A549 (cell line): ENCODE results near the gene GALNT12. TPM values are rescaled to one million over a fixed set of nuclear protein-coding genes. Genes with fewer than 3 reads are reported as not detected.

Experiments used
- ATAC-seq, 2 experiments: fragments of 200-7000 bp in 1 of 2; fragments of >200 bp in 1 of 2; cut with Nextera tagmentation in 1 of 2; cut with Tn5 transposase in 1 of 2; 3 replicates each; pipeline versions ENCODE4 v1.8.0 to v1.9.1; 2018 to 2020; ENCODE audit warnings: mild to moderate bottlenecking in 1 of 2, moderate library complexity in 1 of 2
- CTCF ChIA-PET: fragments of 300-600 bp; sonication (Branson Sonifier 250); formaldehyde crosslinking; extraction: SDS; loops from one replicate; lab custom pipeline; 2021; ENCODE audit warnings: antibody characterized with exemption, inconsistent platforms; lab: Yijun Ruan, JAX
- POLR2A ChIA-PET: fragments of 350-600 bp; formaldehyde crosslinking; extraction: SDS; loops from one replicate; lab custom pipeline; 2021; ENCODE audit warnings: antibody characterized with exemption, inconsistent platforms; lab: Yijun Ruan, JAX
- DNase-seq, 2 experiments: peaks; one replicate each; pipeline versions ENCODE4 v3.0.0 to v3.0.0-alpha.2; 2011 to 2016; ENCODE audit warnings: low read depth in 1 of 2, low spot score in 1 of 2
- FAIRE-seq: peaks from 2 replicates; lab custom pipeline; 2011; peaks lifted over from hg19 to GRCh38; lab: Jason Lieb, UNC
- H3K27ac ChIP-seq, 2 experiments: fragments of >200 bp; sonication (Bioruptor Twin); formaldehyde crosslinking; 3 replicates each; pipeline ENCODE4 v1.5.1; 2016 to 2017
- H3K4me1 ChIP-seq: fragments of >200 bp; sonication (Bioruptor Twin); formaldehyde crosslinking; 3 replicates; pipeline ENCODE4 v1.6.1; 2016
- H3K4me2 ChIP-seq: fragments of >200 bp; sonication (Bioruptor Twin); formaldehyde crosslinking; 3 replicates; pipeline ENCODE4 v1.6.1; 2016
- H3K4me3 ChIP-seq: fragments of >200 bp; sonication (Bioruptor Twin); formaldehyde crosslinking; 3 replicates; pipeline ENCODE4 v1.5.1; 2016
- H3K9me3 ChIP-seq: fragments of >200 bp; sonication (Bioruptor Twin); formaldehyde crosslinking; 3 replicates; pipeline ENCODE4 v1.6.1; 2016
- CBX8 ChIP-seq: fragments of 200-600 bp; sonication (generic); IDR thresholded peaks from 2 replicates; pipeline ENCODE4 v1.6.1; 2016
- CHD4 ChIP-seq: fragments of 200-600 bp; sonication (generic); IDR thresholded peaks from 2 replicates; pipeline ENCODE4 v1.6.1; 2016; ENCODE audit warnings: antibody characterized with exemption, mild to moderate bottlenecking, borderline replicate concordance
- ESRRA ChIP-seq: fragments of 150-350 bp; IDR thresholded peaks from 2 replicates; pipeline ENCODE4 v1.6.1; 2014; ENCODE audit warnings: mild to moderate bottlenecking, low read length, borderline replicate concordance
- FOSL2 ChIP-seq, 2 experiments: fragments of 450-650 bp in 1 of 2; fragments of >200 bp in 1 of 2; sonication (Bioruptor Twin) in 1 of 2; formaldehyde crosslinking; IDR thresholded peaks; 2 replicates each; pipeline versions ENCODE4 v1.5.0 to v1.6.1; 2016 to 2020; ENCODE audit warnings: mild to moderate bottlenecking in 1 of 2, moderate library complexity in 1 of 2
- FOXS1 ChIP-seq: fragments of 250-450 bp; sonication (Bioruptor Pico); IDR thresholded peaks from 2 replicates; pipeline ENCODE4 v1.5.0; 2020; ENCODE audit warnings: mild to moderate bottlenecking, moderate library complexity
- HOXB13 ChIP-seq: fragments of 250-450 bp; sonication (Bioruptor Pico); IDR thresholded peaks from 2 replicates; pipeline ENCODE4 v1.5.0; 2020; ENCODE audit warnings: low read depth, mild to moderate bottlenecking, moderate library complexity
- JUN ChIP-seq, 2 experiments: fragments of >200 bp; sonication (Bioruptor Twin); formaldehyde crosslinking; IDR thresholded peaks; 2 replicates in 1 of 2; 3 replicates in 1 of 2; pipeline ENCODE4 v1.6.1; 2016 to 2017
- JUNB ChIP-seq: fragments of >200 bp; sonication (Bioruptor Twin); formaldehyde crosslinking; IDR thresholded peaks from 2 replicates; pipeline ENCODE4 v1.6.1; 2016
- KDM1A ChIP-seq: fragments of 200-600 bp; sonication (generic); IDR thresholded peaks from 2 replicates; pipeline ENCODE4 v1.6.1; 2016; ENCODE audit warnings: low read depth, mild to moderate bottlenecking
- MAFK ChIP-seq: fragments of 450-650 bp; IDR thresholded peaks from 2 replicates; pipeline ENCODE4 v1.6.1; 2014; ENCODE audit not compliant: partially characterized antibody
- MYC ChIP-seq: IDR thresholded peaks from 2 replicates; pipeline ENCODE4 v1.6.1; 2012; ENCODE audit warnings: mild to moderate bottlenecking, inconsistent platforms, low read length, improper control_type of control experiment, borderline replicate concordance
- NFE2L2 ChIP-seq: fragments of 150-350 bp; conservative IDR thresholded peaks from 2 replicates; pipeline ENCODE4 v1.6.1; 2014; ENCODE audit warnings: low read length
- NR3C1 ChIP-seq: fragments of >200 bp; sonication (Bioruptor Twin); formaldehyde crosslinking; IDR thresholded peaks from 3 replicates; pipeline ENCODE4 v1.6.1; 2017
- PBX3 ChIP-seq: IDR thresholded peaks from 2 replicates; pipeline ENCODE4 v1.6.1; 2012
- RNF2 ChIP-seq: fragments of 200-600 bp; sonication (generic); IDR thresholded peaks from 2 replicates; pipeline ENCODE4 v1.6.1; 2016; ENCODE audit warnings: low read depth, mild to moderate bottlenecking, antibody characterized with exemption, moderate library complexity, borderline replicate concordance
- SREBF2 ChIP-seq: fragments of 450-650 bp; IDR thresholded peaks from 2 replicates; pipeline ENCODE4 v1.6.1; 2014; ENCODE audit warnings: mild to moderate bottlenecking, moderate library complexity
- TFCP2L1 ChIP-seq: fragments of 250-450 bp; sonication (Bioruptor Pico); IDR thresholded peaks from 2 replicates; pipeline ENCODE4 v1.5.0; 2021; ENCODE audit warnings: mild to moderate bottlenecking
- WGBS: methylation state at CpG from one replicate; pipeline ENCODE4 v1.1.6; 2017; ENCODE audit errors: missing lambda C conversion rate; 5-methylcytosine and 5-hydroxymethylcytosine counted together
- polyA plus RNA-seq, 4 experiments: library from polyadenylated mRNA; depleted of rRNA in 3 of 4; stranded (reverse); fragments of >200 nt; fragmentation: RNase III in 1 of 4; extraction: RNeasy Plus Mini Kit Qiagen cat#74134 plus additional on column Dnase treatment in 1 of 4; gene quantifications; 2 replicates in 3 of 4; 3 replicates in 1 of 4; pipeline ENCODE4 v1.2.3, GENCODE V29; 2011 to 2017
- TF ChIP-seq, protein P1 (sequence below): fragments of >200 bp; sonication (Bioruptor Twin); formaldehyde crosslinking; IDR thresholded peaks from 3 replicates; pipeline ENCODE4 v1.5.1; 2016
- TF ChIP-seq, protein P2 (sequence below): IDR thresholded peaks from 2 replicates; pipeline ENCODE4 v1.6.1; 2012; ENCODE audit warnings: low read depth, borderline replicate concordance

The GALNT12 gene
- polyA plus RNA-seq, 2 of the 4 experiments (the other 2 are of a cell fraction): 3.2 to 7.3 TPM

DNA sequence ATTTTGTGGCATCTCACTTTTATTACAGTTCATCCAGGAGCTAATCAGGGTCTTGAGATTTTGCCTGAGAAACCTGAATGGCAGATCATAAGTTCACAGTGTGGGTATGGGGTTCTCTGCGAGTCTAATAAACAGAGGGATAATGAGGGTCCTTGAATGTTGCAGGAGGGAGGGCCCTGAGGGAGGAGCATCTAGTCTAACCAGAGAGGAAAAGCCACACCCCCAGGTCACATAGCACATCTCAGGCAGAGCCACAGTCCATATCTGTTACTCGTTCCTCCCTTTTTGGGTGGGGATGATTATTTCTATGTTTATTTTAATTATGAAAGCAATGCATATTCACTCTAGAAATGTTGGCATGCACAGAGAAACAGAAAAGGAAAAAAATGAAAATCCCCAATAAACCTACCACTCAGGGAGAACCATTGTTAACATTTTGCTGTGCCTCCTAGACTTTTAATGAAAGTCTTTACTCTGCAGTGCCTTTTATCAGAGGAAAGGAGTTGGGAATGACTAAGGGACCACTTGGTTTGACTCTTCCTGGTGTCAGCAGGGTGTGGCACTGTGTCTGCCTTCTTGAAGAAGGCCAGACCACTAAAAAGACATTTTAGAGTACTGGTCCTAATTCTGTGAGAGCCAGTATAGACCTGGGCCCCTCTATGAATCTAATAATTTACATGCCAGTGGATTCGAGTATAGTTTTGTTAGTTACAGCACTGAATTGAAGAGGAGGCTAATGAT is 2.8 kb downstream of the GALNT12 start:
- no peak overlapping the region for H3K27ac ChIP-seq
- TF ChIP-seq CBX8 (no peak), TFCP2L1 (CRISPR knock-in tag) (no peak), HOXB13 (no peak)
- ChIA-PET CTCF (interaction anchor here (4.9 kb wide), 1 partner anchor 14 kb away, joined by 41 read pairs; the partner anchor contains the start of gene ANKS6), POLR2A (no interaction called here)
- no peak overlapping the region for H3K4me3 ChIP-seq
- 74% methylated on average over 3 of the region's 3 CpGs for WGBS
- FAIRE-seq (no peak), ATAC-seq (no peak), DNase-seq (no peak)
- no peaks in the 10 kb centered on the region; the same call in 2 of the 3 replicates for H3K9me3 ChIP-seq
- H3K4me2 ChIP-seq: peak overlapping the region; percentile 38; the same call in 2 of the 3 replicates
- peaks cover 24% of the 10 kb centered on the region for H3K4me1 ChIP-seq

- Histone ChIP-seq H3K4me1 (peaks cover 24% of the 10 kb centered on the region), H3K27ac (no peak overlapping the region), H3K9me3 (no peaks in the 10 kb centered on the region; the same call in 2 of the 3 replicates), H3K4me3 (no peak overlapping the region), H3K4me2 (peak overlapping the region; percentile 38)
- TF ChIP-seq FOSL2 (IDR thresholded peaks at IDR 0.05): no peak
- TF ChIP-seq FOSL2 (CRISPR knock-in tag; IDR thresholded peaks at IDR 0.05): peak; percentile 63
- no peak for TF ChIP-seq NFE2L2
- no peak for TF ChIP-seq MYC
- FAIRE-seq: no peak
- ChIA-PET CTCF (interaction anchor here (0.8 kb wide), 1 partner anchor 36 kb away, joined by 3 read pairs; no protein-coding TSS in a partner anchor), POLR2A (no interaction called here)
- 36% methylated on average over 2 of the region's 2 CpGs for whole genome bisulfite sequencing
- DNase-seq: peak in 1 of 2 experiments; percentile 57
- 0 out of 6 replicates have a peak, but pooled peaks have one; percentile 7 to 26 for ATAC-seq
Measured at GRCh38 chr9:98811051-98811650, 3.7 kb downstream of the GALNT12 start.

DNA sequence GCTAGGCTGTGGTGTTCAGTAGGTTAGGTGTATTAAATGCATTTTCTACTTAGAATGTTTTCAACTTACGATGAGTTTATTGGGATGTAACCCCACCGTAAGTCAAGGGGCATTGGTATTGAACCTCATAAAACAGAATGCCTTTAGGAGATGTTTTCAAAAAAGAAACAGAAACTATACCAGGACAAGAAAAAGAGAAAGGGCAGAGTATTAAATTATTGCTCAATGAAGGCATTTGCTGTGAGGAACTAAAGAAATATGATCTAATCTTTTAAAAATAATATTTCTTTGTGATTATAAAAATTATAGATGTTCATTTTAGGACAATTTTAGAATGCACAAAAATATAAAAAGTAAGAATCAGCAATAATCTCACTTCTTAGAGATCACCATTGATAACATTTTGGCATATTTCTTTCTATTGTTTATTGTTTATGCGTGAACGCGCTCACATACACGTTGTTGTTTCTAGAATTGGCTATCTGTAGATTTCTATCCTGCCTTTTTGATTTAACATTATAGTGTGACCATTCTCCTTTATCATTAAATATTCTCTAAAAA is 8.0 kb downstream of the GALNT12 start:
- peaks cover 9% of the 10 kb centered on the region for H3K4me1 ChIP-seq
- 79% methylated on average over 6 of the region's 6 CpGs for WGBS
- ATAC-seq (no peak), DNase-seq (no peak), FAIRE-seq (no peak)
- peaks cover 8% of the 10 kb centered on the region; the same call in 1 of the 3 replicates for H3K9me3 ChIP-seq
- H3K4me2 ChIP-seq: no peak overlapping the region
- H3K27ac ChIP-seq: no peak overlapping the region
- CTCF ChIA-PET: no interaction called here
- TF ChIP-seq MAFK (peak; percentile 13), JUN (IDR thresholded peaks at IDR 0.05) (no peak)
- POLR2A ChIA-PET: no interaction called here
- H3K4me3 ChIP-seq: no peak overlapping the region

- Histone ChIP-seq H3K4me3 (no peak overlapping the region), H3K4me2 (no peak overlapping the region), H3K9me3 (0 out of 3 replicates have a peak, but pooled peaks cover 8% of the 10 kb centered on the region), H3K4me1 (no peaks in the 10 kb centered on the region), H3K27ac (no peak overlapping the region)
- FAIRE-seq: no peak
- ChIA-PET CTCF (no interaction called here), POLR2A (no interaction called here)
- WGBS: 72% methylated on average over 2 of the region's 2 CpGs
- TF ChIP-seq, protein P1, sequence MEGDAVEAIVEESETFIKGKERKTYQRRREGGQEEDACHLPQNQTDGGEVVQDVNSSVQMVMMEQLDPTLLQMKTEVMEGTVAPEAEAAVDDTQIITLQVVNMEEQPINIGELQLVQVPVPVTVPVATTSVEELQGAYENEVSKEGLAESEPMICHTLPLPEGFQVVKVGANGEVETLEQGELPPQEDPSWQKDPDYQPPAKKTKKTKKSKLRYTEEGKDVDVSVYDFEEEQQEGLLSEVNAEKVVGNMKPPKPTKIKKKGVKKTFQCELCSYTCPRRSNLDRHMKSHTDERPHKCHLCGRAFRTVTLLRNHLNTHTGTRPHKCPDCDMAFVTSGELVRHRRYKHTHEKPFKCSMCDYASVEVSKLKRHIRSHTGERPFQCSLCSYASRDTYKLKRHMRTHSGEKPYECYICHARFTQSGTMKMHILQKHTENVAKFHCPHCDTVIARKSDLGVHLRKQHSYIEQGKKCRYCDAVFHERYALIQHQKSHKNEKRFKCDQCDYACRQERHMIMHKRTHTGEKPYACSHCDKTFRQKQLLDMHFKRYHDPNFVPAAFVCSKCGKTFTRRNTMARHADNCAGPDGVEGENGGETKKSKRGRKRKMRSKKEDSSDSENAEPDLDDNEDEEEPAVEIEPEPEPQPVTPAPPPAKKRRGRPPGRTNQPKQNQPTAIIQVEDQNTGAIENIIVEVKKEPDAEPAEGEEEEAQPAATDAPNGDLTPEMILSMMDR: no peak
- TF ChIP-seq ESRRA (no peak), JUNB (no peak)
- DNase-seq: no peak
- no peak for ATAC-seq
Measured at GRCh38 chr9:98818764-98819163, 11.3 kb downstream of the GALNT12 start.

- no peak for ATAC-seq
- H3K4me2 ChIP-seq: no peak overlapping the region
- H3K9me3 ChIP-seq: 0 out of 3 replicates have a peak, but pooled peaks cover 8% of the 10 kb centered on the region
- FAIRE-seq: no peak
- no peak for DNase-seq
- H3K27ac ChIP-seq: no peak overlapping the region
- WGBS: 40% methylated on average over 3 of the region's 3 CpGs
- no peak overlapping the region for H3K4me3 ChIP-seq
- H3K4me1 ChIP-seq: no peaks in the 10 kb centered on the region
- ChIA-PET POLR2A (no interaction called here), CTCF (no interaction called here)
- TF ChIP-seq HOXB13 (no peak), KDM1A (no peak), NR3C1 (no peak), SREBF2 (no peak), CHD4 (no peak), RNF2 (no peak), FOXS1 (CRISPR knock-in tag) (no peak), PBX3 (no peak)
- TF ChIP-seq, protein P2, sequence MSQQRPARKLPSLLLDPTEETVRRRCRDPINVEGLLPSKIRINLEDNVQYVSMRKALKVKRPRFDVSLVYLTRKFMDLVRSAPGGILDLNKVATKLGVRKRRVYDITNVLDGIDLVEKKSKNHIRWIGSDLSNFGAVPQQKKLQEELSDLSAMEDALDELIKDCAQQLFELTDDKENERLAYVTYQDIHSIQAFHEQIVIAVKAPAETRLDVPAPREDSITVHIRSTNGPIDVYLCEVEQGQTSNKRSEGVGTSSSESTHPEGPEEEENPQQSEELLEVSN: no peak
- TF ChIP-seq, protein P1: no peak
Measured at GRCh38 chr9:98819231-98819630, 11.8 kb downstream of the GALNT12 start.
